AG10803 (cell line): ENCODE data around the gene CES2.
A peak's percentile ranks its signal among the peaks of the same experiment; 100 is the strongest.
"Not testable (repeated sequence)": the region's sequence is repeated elsewhere in the genome, so short reads cannot be mapped to it uniquely, and the experiment has no call there.

Experiments used
- DNase-seq: peaks from one replicate; pipeline ENCODE4 v3.0.0; 2010; ENCODE audit warnings: low read depth
- H3K4me3 ChIP-seq: 2 replicates; pipeline ENCODE4 v1.5.1; 2011; ENCODE audit warnings: mild to moderate bottlenecking, low read length, control low read depth
- TF ChIP-seq, protein P1 (sequence below): conservative IDR thresholded peaks from 2 replicates; pipeline ENCODE4 v1.5.1; 2011; ENCODE audit warnings: mild to moderate bottlenecking, low read length, control low read depth, inconsistent platforms

CES2 gene

DNA sequence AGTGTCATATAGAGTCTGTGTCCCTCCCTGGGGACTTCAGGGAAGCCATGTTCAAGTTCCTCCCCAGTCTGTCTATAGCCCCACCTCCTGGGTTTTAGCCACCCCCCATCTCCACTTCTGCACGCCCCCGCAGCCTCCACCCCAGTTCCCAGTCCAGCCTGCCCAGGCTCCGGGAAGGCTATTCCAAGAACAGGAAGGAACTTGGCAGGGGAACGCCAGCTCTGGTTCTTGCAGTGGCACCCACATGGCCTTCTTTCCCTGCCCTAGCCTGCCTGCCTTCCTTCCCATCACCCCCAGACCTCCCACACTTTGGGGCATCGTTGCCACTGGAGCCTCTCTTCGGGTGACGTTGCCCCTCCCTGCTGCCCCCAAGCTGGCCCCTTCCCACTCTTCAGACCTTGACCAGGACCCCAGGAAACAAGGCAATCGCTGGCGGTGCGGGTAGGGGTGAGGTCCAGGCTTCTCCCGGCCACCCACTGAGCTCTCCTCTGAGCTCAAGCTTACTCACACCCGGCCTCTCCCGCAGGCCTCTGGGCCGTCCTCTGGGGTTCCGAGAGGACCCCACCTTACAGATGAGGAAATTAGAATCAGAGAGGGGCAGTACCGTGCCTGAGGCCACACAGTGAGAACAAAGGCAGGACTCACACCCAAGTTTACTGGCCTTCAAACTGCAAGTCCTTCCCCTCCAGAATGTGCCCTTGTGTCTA is 43.8 kb downstream of the CES2 start:
- peak; percentile 25 for DNase-seq
- no peak overlapping the region for H3K4me3 ChIP-seq
- TF ChIP-seq, protein P1, sequence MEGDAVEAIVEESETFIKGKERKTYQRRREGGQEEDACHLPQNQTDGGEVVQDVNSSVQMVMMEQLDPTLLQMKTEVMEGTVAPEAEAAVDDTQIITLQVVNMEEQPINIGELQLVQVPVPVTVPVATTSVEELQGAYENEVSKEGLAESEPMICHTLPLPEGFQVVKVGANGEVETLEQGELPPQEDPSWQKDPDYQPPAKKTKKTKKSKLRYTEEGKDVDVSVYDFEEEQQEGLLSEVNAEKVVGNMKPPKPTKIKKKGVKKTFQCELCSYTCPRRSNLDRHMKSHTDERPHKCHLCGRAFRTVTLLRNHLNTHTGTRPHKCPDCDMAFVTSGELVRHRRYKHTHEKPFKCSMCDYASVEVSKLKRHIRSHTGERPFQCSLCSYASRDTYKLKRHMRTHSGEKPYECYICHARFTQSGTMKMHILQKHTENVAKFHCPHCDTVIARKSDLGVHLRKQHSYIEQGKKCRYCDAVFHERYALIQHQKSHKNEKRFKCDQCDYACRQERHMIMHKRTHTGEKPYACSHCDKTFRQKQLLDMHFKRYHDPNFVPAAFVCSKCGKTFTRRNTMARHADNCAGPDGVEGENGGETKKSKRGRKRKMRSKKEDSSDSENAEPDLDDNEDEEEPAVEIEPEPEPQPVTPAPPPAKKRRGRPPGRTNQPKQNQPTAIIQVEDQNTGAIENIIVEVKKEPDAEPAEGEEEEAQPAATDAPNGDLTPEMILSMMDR: no peak

DNA sequence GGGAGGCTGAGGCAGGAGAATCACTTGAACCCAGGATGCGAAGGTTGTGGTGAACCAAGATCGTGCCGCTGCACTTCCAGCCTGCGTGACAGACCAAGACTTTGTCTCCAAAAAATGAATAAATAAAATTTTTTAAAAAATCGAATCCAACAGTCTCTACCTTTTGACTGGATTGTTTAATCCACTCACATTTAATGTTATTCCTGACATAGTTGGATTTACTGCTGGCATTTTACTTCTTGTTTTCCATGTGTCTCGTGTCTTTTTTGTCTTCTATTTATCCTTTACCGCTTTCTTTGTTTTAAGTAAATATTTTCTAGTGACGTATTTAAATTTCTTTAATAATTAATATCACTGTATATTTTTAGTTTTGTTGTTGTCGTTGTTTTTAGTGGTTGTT is 47.7 kb downstream of the CES2 start:
- no peak overlapping the region for H3K4me3 ChIP-seq
- TF ChIP-seq, protein P1: no peak
- DNase-seq: no peak

DNA sequence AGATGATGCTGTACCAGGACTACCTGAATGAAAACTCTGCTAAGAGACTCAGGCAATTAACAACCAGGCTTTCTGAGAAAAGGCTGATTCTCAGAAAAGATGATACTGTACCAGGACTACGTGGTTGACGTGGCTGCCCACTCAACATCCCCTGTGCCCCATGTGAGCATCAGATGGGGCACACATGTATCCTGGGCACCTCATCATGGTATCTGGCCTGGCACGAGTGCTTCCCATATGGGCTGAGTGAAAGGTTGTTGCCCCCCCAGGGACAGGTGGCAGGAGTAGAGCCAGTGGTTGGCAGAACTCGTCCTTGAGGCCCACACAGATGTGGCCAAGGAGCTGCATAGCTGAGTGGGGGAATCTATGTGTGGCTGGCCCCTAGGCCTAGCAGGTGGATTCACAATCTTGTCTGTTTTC is 49.6 kb downstream of the CES2 start:
- TF ChIP-seq, protein P1: no peak
- DNase-seq: no peak
- no peak overlapping the region for H3K4me3 ChIP-seq

DNA sequence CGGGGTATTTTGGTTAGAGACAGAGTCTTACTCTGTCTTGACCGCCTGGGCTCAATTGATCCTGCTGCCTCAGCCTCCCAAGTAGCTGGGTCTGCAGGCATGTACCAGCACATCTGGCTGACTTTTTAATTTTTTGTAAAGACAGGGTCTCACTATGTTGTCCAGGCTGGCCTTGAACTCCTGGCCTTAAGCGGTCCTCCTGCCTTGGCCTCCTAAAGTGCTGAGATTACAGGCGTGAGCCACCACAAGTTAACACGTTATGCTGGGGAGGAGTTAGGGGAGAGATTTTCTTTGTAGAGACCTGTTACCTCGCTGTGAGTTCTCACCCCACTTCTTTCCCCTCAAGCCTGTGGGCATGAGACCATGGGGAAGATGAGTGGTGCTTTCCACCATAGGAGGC is 51.2 kb downstream of the CES2 start:
- TF ChIP-seq, protein P1: no peak
- no peak overlapping the region for H3K4me3 ChIP-seq
- no peak for DNase-seq

DNA sequence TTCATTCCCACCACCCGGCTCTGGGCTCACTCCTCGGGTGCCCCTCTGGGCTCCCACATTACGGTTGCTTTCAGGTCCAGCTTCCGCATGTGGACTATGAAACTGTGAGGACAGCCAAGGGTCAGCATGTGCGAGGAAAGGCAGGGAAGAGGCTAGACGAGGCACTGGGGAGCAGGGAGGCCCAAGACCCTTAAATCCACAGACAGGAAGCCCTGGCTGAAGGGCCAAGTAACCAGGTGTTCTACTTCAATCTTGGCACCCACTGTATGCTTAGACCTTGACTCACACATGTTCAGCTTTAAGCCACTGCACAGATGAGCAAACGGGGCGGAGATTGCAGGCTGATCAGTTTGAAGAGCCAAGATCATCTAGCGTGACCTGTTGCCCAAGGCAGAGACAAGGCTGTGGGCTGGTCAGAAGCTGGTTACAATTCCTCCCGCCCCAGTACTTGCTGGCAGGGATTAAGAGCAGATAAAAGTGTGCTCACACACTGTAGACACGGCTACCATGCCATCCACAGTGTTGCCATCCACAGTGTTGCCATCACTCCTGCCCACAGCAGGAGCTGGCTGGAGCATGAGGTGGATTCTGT is 53.0 kb downstream of the CES2 start, which contains the start of gene CES4A:
CES4A (plus strand) TSS at position 393 of the 592 bp plus-strand sequence; CDS start at position 577, 184 bp downstream.
- no peak within 1 kb of the TSS for H3K4me3 ChIP-seq
- peak; percentile 53 for DNase-seq
- TF ChIP-seq, protein P1: no peak

DNA sequence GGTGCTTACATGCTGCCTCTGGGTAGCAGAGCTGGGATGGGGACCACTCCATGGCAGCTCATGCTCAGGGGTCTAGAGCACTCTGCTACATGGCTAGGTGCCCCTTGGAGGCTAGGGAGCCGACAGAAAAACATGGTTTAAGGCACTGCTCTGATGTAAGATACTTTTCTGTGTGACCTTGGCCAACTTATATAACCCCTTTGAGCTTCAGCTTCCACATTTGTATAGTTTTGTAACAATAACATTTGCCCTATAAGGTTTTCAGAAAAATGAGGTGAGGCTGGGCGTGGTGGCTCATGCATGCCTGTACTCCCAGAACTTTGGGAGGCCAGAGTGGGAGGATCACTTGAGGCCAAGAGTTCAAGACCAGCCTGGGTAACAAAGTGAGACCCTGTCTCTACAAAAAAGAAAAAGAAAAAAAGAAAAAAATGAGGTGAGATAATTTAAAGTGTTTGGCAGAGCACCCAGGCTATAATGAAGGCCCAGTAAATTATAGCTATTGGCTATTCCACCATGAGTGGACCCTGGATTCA is 56.3 kb downstream of the CES2 start:
- DNase-seq: no peak
- H3K4me3 ChIP-seq: no peak overlapping the region
- TF ChIP-seq, protein P1: no peak

DNA sequence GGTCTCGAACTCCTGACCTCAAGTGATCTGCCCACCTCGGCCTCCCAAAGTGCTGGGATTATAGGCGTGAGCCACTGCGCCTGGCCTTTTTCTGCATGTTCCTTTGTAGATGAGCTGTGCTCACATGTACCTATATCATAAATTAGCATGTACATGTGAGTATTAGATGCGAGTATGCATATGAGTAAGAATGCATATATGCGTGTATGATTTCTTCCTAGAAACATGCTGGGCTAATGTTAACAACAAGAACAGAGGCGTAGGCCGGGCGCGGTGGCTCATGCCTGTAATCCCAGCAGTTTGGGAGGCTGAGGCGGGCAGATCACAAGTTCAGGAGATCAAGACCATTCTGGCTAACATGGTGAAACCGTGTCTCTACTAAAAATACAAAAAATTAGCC is 58.2 kb downstream of the CES2 start:
- not testable (repeated sequence) for H3K4me3 ChIP-seq, DNase-seq
